Astrocyte of the spinal cord (primary cell): ENCODE measurements around the gene NSMCE1.

Experiments used
- DNase-seq: peaks from one replicate; pipeline ENCODE4 v3.0.0; 2011; ENCODE audit warnings: low read depth, low spot score
- H3K4me3 ChIP-seq: 2 replicates; pipeline ENCODE4 v1.5.1; 2011; ENCODE audit warnings: low read depth, mild to moderate bottlenecking, low read length, moderate library complexity
- in situ Hi-C: cut with HindIII; loops from 2 replicates; pipeline ENCODE4 v1.10.0; 2017; ENCODE audit warnings: low sequenced_read_pairs
- TF ChIP-seq, protein P1 (sequence below): IDR thresholded peaks from 2 replicates; pipeline ENCODE4 v1.5.1; 2012; ENCODE audit warnings: low read depth, mild to moderate bottlenecking, low read length, inconsistent platforms

Gene NSMCE1

DNA sequence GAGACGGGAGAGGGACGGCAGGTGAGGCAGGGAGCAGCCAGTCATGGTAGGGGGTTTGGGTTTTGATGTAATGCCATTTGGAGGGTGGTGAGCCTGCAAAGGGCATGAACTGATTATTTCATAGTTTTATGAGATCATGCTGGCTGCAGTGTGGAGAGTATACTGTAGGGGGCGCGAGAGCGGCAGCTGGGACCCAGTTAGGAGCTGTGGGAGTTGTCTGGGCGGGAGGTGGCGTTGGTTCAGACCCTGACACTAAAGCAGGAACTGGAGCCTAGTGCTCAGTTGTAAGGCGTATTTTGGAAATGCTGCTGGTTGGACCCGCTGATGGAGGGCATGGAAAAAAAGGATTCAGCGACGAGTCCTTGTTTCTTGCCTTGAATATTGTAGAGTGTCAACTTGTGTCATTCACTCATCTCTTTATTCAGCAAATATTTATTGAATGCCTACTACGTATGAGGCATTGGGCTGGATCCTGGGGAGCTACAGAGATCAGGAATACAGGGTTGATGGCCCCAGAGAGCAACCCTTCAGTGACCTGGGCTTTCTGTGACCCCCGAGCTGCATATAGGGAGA, 89.0 kb downstream of the NSMCE1 start:
- DNase-seq: peak; percentile 52
- TF ChIP-seq, protein P1, sequence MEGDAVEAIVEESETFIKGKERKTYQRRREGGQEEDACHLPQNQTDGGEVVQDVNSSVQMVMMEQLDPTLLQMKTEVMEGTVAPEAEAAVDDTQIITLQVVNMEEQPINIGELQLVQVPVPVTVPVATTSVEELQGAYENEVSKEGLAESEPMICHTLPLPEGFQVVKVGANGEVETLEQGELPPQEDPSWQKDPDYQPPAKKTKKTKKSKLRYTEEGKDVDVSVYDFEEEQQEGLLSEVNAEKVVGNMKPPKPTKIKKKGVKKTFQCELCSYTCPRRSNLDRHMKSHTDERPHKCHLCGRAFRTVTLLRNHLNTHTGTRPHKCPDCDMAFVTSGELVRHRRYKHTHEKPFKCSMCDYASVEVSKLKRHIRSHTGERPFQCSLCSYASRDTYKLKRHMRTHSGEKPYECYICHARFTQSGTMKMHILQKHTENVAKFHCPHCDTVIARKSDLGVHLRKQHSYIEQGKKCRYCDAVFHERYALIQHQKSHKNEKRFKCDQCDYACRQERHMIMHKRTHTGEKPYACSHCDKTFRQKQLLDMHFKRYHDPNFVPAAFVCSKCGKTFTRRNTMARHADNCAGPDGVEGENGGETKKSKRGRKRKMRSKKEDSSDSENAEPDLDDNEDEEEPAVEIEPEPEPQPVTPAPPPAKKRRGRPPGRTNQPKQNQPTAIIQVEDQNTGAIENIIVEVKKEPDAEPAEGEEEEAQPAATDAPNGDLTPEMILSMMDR: peak; percentile 87
- H3K4me3 ChIP-seq: no peak overlapping the region
- in situ Hi-C loops: no loop called here

DNA sequence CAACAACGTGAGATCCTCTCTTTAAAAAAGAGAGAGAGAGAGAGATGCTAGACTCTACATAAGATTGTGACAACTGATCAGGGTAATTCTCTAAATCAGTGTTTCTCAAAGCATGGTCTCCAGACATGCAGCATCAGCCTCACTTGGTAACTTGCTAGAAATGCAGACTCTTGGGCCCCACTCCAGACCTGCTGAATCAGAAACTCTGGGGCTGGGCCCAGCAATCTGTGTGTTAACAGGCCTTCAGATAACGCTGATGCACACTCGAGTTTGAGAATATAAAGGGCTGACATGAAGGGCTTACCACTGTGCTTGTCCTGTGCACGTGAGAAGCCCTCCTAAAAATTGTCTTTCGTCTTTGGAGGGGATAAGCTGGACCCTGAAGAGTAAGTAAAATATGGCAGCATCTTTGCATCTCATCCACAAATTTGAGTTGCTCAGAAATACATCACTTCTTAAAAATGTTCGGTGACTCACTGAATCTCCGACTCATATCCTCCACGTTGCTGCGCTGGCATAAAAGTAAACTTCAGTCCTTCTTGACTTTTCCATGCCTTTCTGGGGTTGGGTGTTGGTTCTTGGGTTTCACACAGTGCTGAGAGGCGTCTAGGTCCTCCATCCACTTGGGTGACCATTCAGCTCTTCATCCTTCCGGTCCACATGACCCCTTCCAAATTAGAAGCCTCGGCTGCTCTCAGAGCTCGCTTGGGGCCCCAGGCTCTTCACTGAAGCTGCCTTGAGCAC, 91.4 kb downstream of the NSMCE1 start:
- H3K4me3 ChIP-seq: no peak overlapping the region
- in situ Hi-C loops: no loop called here
- TF ChIP-seq, protein P1: no peak
- DNase-seq: peak; percentile 63

DNA sequence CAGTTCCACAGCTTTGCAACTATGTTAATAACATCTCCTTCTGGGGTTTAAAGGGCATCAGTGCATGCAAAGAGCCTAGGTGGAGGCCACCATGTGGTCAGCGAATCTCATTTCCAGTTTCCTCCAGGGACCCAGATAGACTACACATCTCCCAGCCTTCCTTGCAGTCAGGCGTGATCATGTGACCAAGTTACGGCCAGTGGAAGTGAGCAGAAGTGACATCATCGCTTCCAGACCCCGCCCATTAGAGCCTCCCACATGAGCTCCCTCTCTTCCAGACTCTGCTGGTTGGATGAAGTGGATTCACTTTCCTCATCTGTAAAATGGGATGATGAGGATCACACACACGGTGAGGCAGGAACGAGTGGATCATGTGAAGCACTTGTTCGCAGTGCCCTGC, 92.7 kb downstream of the NSMCE1 start:
- H3K4me3 ChIP-seq: no peak overlapping the region
- no peak for DNase-seq
- in situ Hi-C loops: no loop called here
- TF ChIP-seq, protein P1: no peak
